ENCODE results near the gene DAGLA. TPM values are rescaled to one million over a fixed set of nuclear protein-coding genes. Genes with fewer than 3 reads are reported as not detected.

DAGLA gene
- total RNA-seq, 2 donors from 2014 or later: 0.19 TPM; not detected in 1

DNA sequence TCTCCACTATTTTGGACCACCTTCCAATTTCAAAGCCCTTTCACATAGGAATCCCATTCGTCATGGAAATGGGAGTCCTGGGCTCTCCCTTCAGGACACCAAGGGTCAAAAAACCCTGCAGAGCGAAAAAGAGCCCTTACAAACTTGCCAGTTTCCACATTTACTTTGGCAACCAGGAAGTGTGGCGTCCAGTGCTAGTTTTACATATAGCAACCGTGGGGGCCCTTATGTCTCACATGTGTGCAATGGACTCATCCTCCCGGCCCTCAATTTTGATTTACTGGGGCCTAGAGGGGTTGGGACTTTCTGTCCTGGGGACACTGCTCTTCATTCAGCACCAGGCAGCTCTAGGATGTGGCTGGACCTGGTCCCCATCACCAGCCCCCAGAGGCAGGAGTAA lies 33.7 kb downstream of the DAGLA start:
- H3K9me3 Mint-ChIP-seq: no peaks in the 10 kb centered on the region
- no peak for ATAC-seq
- H3K27ac Mint-ChIP-seq: no peak overlapping the region
- H3K36me3 Mint-ChIP-seq: no peaks in the 10 kb centered on the region
- no peak for DNase-seq (ENCODE audit: low spot score in 2 of 2)

DNA sequence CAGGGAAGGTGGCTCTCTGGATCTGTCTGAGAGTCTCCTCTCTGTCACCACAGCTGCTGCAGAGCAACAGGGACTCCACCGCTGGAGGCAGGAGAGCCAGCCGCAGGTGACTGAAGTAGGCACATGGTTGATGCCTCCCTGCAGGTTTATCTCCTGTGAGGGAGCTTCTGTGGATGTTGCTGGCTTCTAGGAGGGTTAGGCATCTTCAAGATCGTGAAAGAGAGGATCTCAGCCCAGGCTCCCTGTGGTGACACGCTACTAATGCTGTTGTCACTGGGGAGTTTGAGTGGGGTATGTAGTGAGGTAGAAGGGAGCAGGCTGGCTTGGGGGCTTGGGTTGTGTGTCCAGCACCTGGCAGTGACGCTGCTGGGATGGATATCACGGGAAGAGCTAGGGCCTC lies 34.1 kb downstream of the DAGLA start:
- Mint-ChIP-seq H3K36me3 (no peaks in the 10 kb centered on the region), H3K9me3 (no peaks in the 10 kb centered on the region), H3K27ac (no peak overlapping the region)
- ATAC-seq (no peak), DNase-seq (ENCODE audit: low spot score in 2 of 2) (no peak)

DNA sequence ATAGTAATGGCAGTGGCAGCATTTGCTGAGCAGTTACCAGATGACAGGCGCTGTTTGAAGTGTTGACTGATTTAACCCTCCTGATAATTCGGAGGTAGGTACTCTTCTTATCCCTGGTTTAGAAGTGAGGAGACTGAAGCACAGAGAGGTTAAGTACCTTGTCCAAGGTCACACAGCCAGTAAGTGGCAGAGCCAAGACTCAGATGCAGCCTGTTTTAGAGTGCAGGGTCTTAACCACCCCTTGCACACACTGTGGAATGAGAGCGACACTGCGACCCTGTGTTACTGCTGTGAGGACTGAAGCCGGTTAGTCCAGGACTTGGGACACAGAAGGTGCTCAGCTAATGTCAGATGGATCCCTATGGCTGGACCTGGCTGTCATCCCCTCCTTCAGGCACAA lies 34.7 kb downstream of the DAGLA start:
- Mint-ChIP-seq H3K36me3 (no peaks in the 10 kb centered on the region), H3K27ac (no peak overlapping the region), H3K9me3 (no peaks in the 10 kb centered on the region)
- ATAC-seq (no peak), DNase-seq (ENCODE audit: low spot score in 2 of 2) (no peak)

DNA sequence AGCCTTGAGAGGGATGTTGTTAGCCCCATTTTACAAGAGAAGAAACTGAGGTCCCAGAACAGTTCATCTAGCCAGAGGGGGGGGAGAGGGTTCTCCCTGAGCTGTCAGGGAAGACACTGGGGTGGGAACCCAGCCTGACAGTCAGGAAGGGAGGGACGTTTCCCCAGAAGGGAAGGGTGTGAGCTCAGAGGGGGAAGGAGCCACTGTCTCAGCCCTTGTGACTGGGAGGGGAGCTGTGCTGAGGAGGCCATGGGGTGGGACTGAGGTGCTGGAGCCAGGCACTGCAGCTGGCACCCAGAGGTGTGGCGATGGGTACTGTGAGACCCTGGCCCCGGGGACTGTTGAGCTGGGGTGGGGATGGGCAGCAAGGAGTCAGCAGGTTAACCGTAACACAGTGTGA lies 35.7 kb downstream of the DAGLA start:
- Mint-ChIP-seq H3K36me3 (no peaks in the 10 kb centered on the region), H3K27ac (no peak overlapping the region), H3K9me3 (no peaks in the 10 kb centered on the region)
- DNase-seq (ENCODE audit: low spot score in 2 of 2) (no peak), ATAC-seq (peak in 1 of 2 donors; percentile 22)

DNA sequence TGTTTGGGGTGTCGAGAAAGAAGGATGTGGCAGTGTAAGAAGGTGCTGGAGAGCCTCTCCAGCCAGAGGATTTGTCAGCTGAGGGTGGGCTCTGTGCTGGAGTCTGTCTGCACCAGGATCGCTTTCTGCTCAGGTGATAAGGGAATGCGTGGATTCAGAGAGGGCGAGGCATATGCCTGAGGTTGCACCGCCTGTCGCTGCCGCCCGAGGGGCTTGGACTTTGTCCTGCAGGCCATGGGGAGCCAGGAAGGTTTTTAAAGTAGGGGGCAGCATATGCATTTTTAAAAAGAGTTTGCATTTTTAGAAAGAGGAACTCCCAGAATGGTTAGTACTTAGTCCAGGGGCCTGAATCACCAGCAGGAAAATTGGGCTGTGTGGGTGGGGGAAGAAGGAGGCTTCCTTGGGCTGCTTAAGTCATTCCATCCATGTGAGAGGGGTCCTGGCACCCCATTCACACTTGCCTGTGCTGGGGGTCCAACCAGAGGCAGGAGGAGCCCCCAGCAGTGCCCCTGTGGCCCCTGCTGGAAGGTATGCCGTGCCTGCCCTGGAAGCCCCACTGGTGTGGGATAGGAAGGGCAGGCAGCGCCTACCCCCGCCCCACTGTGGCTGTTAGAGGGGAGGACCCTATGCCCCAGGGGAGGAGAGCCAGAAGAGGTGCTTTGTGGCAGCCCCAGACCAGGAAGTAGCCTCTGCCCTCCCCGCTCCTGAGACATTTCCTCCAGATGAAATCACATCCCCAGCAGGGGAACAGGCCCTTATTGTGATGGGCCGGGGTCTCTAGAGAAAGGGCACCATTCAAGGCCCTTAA lies 36.5 kb downstream of the DAGLA start:
- Mint-ChIP-seq H3K36me3 (no peaks in the 10 kb centered on the region), H3K9me3 (no peaks in the 10 kb centered on the region), H3K27ac (no peak overlapping the region)
- ATAC-seq: no peak
- no peak for DNase-seq (ENCODE audit: low spot score in 2 of 2)

DNA sequence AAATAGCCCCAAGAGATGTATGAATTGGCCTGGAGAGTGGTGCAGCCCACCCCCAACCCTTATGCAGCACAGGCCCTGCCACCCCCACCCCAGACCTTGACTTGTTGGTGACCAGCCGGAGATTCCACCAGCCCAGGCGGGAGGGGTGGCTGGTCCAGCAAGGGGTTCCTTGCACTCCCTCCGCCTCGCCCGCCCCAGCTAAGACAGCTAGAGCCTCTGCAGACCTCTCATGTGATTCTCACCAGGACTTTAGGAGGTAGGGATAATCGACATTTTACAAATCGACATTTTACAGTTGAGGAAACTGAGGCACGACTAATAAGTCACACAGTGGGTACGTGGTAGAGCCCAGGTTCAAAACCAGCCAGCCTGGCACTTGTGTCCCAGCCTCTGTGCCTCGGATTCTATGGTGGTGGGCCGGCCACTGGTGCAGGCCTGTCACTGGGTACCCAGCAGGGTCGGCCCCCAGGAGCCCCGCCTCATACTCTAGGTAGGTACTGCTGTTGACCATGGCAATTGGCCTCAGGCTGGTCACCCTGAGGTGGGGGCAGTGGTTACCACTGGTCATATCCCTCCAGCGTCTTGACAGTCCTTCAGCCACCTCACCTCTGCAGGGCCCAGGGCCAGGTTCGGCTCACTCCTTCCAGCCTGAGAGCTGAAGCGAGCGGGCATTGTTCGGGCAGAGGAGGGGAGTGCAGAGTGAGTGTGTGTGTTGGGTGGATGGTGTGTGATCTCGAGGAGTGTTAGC lies 37.3 kb downstream of the DAGLA start:
- Mint-ChIP-seq H3K36me3 (no peaks in the 10 kb centered on the region), H3K27ac (no peak overlapping the region), H3K9me3 (no peaks in the 10 kb centered on the region)
- ATAC-seq (no peak), DNase-seq (ENCODE audit: low spot score in 2 of 2) (no peak)

DNA sequence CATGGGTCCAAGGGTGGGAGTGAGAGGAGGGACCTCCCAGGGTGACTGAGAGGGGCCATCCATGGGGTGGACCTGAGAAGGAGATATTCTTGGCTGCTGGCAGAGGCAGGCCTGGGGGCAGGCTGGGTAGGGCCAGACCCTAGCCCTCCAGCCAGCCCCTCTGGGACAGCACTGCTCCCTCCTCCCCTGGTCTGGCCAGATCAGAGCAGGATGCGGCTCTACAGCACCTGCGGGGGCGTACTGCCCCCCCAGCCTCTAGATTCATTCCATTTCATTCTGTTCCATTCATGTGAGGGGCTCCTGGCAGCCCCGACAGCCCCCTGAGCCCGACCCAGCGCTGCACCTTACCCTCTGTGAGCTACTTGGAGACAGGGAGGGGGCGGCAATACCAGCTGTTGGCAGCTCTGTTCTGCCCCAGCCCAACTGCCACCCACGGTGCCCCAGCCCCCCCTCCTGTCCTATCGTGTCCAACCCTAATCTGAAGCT lies 37.9 kb downstream of the DAGLA start:
- no peak overlapping the region for H3K27ac Mint-ChIP-seq
- H3K36me3 Mint-ChIP-seq: no peaks in the 10 kb centered on the region
- H3K9me3 Mint-ChIP-seq: no peaks in the 10 kb centered on the region
- ATAC-seq (no peak), DNase-seq (ENCODE audit: low spot score in 2 of 2) (no peak)

DNA sequence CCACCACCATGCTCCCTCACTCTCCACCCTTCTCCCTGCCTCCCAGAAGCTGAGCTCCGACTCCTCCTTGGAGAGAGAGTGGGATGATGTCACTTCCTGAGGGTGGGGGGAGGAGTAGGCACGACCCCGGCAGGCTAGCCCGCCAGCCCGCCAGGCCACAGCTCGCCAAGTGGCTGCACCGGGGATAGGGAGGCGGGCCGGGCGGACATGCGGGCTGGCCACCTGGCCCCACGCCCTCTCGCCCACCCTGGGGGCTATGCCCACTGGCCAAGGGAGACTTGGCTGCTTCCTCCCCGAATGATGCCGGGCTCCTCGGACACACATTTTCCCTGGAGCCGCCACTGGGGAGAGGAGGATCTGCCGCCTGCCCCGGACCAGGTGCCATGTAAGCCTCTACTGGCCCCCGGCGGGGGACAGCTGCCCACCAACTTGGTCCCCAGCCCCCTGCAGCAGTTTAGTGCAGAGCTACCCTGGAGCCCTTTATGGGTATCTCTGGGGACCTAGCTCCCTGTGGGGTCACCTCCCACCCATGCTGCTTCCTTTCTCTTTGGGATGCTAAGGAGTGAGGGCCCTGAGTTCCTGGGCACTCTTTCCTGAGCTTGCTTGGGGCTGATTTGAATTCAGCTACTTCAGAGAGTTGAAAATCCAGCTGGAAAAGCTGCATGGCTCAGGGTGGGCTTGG lies 38.6 kb downstream of the DAGLA start:
- no peaks in the 10 kb centered on the region for H3K9me3 Mint-ChIP-seq
- ATAC-seq (no peak), DNase-seq (ENCODE audit: low spot score in 2 of 2) (no peak)
- no peaks in the 10 kb centered on the region for H3K36me3 Mint-ChIP-seq
- H3K27ac Mint-ChIP-seq: no peak overlapping the region

DNA sequence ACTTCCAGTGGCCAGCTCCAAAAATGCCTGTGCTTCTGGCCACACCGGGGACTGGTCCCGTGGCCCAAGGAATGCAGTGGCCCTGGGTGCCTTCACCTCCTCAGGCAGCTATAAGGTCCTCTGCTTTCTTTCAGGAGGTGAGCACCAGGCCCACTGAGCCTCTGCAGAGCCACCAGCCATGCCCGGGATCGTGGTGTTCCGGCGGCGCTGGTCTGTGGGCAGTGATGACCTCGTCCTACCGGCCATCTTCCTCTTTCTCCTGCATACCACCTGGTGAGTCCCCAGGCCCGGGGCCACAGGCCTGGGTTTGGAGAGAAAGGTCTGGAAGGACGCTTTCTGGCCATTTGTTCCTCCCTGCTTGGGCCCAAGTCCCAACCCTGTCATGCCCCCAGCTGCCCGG lies 39.8 kb downstream of the DAGLA start:
- no peaks in the 10 kb centered on the region for H3K36me3 Mint-ChIP-seq
- ATAC-seq: no peak
- H3K27ac Mint-ChIP-seq: no peak overlapping the region
- DNase-seq (ENCODE audit: low spot score in 2 of 2): no peak
- H3K9me3 Mint-ChIP-seq: no peaks in the 10 kb centered on the region

DNA sequence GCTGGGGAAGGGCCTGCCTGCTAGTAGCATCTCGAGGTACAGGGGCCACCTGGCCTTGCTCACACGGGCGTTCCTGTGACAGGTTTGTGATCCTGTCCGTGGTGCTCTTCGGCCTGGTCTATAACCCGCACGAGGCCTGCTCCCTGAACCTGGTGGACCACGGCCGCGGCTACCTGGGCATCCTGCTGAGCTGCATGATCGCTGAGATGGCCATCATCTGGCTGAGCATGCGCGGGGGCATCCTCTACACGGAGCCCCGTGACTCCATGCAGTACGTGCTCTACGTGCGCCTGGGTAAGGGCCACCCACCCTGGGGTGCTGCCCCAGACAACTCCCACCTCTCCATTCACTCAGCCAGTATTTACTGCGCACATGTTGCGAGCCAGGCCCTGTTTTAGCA lies 40.4 kb downstream of the DAGLA start:
- no peak for ATAC-seq
- Mint-ChIP-seq H3K9me3 (no peaks in the 10 kb centered on the region), H3K27ac (no peak overlapping the region), H3K36me3 (no peaks in the 10 kb centered on the region)
- DNase-seq (ENCODE audit: low spot score in 2 of 2): no peak

DNA sequence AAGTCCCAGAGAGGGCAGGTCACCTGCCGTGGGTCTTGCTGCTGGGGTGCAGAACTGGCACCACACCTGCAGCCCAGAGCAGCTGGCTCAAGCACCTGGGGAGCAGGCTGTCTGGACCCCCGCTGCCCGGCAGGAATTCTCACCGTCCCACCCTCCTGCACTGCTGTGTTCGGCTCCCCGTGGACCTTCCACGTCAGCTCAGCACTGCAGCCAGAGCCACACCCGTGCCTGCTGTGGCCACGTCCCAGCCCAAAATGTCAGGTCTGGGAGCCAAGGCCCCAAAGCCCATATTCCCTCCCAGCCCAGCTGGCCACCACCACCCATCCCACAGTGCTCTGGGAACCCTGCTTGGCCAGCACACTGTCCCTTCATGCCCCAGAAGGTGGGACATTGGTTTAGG lies 44.2 kb downstream of the DAGLA start:
- no peak for DNase-seq (ENCODE audit: low spot score in 2 of 2)
- no peak overlapping the region for H3K27ac Mint-ChIP-seq
- ATAC-seq: no peak
- no peaks in the 10 kb centered on the region for H3K36me3 Mint-ChIP-seq
- H3K9me3 Mint-ChIP-seq: no peaks in the 10 kb centered on the region

DNA sequence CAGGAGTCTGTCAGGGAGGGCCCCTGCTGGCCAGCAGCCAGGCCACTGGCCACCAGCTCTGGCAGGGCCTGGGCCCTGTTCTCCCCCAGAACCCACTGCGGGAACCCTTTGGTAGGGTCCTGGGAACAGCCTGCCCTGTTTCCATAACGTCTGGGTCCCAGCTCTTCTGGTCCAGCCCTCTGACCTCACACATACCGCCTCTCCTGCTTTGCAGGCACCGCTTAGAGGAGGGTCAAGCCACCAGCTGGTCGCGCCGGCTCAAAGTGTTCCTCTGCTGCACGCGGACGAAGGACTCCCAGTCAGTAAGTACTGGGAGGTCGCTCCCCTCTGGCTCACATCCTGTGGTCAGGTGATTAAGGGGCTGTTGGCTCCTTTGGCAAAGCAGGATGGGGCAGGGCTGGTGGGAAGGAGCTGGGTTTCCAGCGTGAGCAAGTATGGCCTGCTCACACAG lies 45.6 kb downstream of the DAGLA start:
- no peaks in the 10 kb centered on the region for H3K9me3 Mint-ChIP-seq
- ATAC-seq: no peak
- no peaks in the 10 kb centered on the region for H3K36me3 Mint-ChIP-seq
- no peak overlapping the region for H3K27ac Mint-ChIP-seq
- DNase-seq (ENCODE audit: low spot score in 2 of 2): no peak

DNA sequence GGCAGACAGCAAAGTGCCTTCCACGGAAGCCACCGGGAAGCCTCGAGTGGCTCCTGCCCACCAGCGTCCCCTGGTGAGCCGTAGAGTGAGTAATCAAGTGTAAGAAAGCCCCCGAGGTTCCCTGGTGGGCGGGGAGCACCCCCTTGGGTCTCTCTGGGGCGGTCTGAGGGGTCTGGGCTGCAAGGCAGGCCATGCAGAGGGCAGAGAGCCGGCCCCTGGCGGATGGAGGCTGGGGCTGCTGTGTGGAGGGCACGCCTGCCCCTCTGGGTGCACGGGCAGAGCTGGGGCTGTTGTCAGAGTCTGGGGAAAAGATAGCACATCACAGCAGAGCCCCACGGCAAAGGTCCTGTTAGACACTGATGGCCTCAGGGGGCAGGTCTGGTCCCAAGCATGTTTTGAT lies 46.6 kb downstream of the DAGLA start:
- H3K27ac Mint-ChIP-seq: no peak overlapping the region
- no peak for DNase-seq (ENCODE audit: low spot score in 2 of 2)
- H3K9me3 Mint-ChIP-seq: no peaks in the 10 kb centered on the region
- ATAC-seq: no peak
- no peaks in the 10 kb centered on the region for H3K36me3 Mint-ChIP-seq

DNA sequence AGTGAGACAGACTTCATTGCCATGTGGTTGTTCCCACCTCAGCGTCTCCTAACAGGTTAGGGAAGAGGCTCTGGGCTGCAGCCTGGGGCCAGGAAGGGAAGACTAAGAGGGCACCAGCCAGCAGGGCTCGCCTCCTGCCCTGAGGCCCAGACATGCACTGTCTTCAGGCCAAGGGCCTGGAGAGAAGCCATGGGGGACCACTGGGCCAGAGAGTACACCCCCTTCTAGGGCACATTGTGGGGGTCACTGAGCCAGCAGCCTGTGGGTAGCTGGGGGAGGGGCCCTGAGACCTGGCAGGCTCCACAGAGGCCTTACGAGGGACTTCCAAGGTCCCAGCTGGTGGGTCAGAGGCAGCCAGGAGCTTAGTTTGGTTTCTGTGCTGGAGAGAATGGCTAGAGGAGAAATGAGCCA lies 47.2 kb downstream of the DAGLA start:
- ATAC-seq (no peak), DNase-seq (ENCODE audit: low spot score in 2 of 2) (no peak)
- Mint-ChIP-seq H3K9me3 (no peaks in the 10 kb centered on the region), H3K27ac (no peak overlapping the region), H3K36me3 (no peaks in the 10 kb centered on the region)

DNA sequence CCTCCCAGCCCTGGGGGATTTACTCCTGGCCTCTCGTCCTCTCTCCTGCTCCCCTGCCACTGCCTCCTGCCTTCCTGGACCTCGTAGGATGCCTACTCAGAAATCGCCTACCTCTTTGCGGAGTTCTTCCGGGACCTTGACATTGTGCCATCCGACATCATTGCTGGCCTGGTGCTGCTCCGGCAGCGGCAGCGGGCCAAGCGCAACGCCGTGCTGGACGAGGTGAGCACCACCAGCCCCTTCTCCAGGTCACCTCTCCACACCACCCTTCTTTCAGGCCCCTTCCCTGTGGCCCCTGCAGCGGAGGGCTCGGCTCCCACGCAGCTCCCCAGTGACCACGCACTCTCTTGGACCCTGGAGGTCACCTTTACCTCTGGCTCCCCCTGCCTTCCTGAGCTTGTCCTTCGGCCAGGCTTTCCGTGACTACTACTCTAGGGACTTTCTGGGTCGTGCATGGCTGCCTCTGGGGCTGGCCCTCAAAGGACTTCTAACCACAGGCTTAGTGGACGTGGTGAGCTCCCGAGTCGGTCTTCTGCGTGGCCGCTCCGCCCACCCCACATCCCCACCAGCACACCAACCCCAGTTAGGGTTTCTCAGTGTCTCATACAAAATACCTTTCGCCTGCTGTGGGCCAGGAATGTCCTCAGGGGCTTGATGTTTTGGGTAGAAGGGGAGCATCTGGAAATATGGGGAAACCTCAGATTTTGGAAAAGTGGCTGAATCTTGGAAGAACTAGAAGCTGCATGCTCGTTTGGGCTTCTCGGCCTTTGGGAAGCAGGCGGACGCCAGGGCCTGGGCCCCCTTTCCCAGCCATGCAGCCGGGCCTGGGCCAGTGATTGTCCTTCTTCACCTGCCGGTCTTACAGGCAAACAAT lies 48.1 kb downstream of the DAGLA start:
- H3K36me3 Mint-ChIP-seq: no peaks in the 10 kb centered on the region
- no peaks in the 10 kb centered on the region for H3K9me3 Mint-ChIP-seq
- DNase-seq (ENCODE audit: low spot score in 2 of 2) (no peak), ATAC-seq (no peak)
- no peak overlapping the region for H3K27ac Mint-ChIP-seq

DNA sequence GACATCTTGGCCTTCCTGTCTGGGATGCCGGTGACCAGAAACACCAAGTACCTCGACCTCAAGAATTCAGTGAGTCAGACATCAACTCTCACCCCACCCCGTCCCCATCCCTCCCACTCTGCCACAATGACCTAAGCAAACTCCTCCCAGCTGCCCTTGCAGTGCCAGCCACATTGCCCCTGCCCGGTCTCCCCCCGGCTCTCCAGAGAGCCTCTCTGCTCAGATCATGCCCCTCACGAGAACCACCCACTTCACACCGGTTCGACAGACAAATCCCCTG lies 48.7 kb downstream of the DAGLA start:
- DNase-seq (ENCODE audit: low spot score in 2 of 2) (no peak), ATAC-seq (peak; percentile 22 to 25)
- H3K36me3 Mint-ChIP-seq: no peaks in the 10 kb centered on the region
- H3K27ac Mint-ChIP-seq: no peak overlapping the region
- no peaks in the 10 kb centered on the region for H3K9me3 Mint-ChIP-seq

Data from activated naive CD4-positive, alpha-beta T cell treated with anti-CD3 and anti-CD28 coated beads, Interleukin-2, amount 50 U/mL, for 72 hours (primary cell).